ENCODE results near the gene SLCO4A1. TPM values are rescaled to one million over a fixed set of nuclear protein-coding genes. Genes with fewer than 3 reads are reported as not detected.

Gene SLCO4A1
- total and polyA plus RNA-seq, 2 experiments from 2014 or later = 25.8 to 99.0 TPM

GRCh38 chr20:62614085-62614960 is 28.0 kb upstream of the SLCO4A1 start:
- Histone ChIP-seq H4K20me1 (ENCODE audit: insufficient read depth, poor library complexity, severe bottlenecking) (no peaks in the 10 kb centered on the region), H3K27ac (no peak overlapping the region), H3K9me2 (replicated peaks; ENCODE audit: insufficient read depth) (no peaks in the 10 kb centered on the region), H3K4me2 (no peak overlapping the region), H3K27me3 (no peaks in the 10 kb centered on the region), H3K9me3 (ENCODE audit: low read depth) (no peaks in the 10 kb centered on the region), H3K79me2 (no peaks in the 10 kb centered on the region), H2AFZ (no peak overlapping the region), H3K4me1 (ENCODE audit: insufficient read depth) (peaks cover 5% of the 10 kb centered on the region), H3K4me3 (no peak overlapping the region), H3K36me3 (replicated peaks; ENCODE audit: insufficient read depth, low read depth) (no peaks in the 10 kb centered on the region)
- no peak for DNase-seq (ENCODE audit: low spot score)
- TF ChIP-seq EZH2phosphoT487 (IDR thresholded peaks at IDR 0.05; ENCODE audit: low read depth, severe bottlenecking, unreplicated experiment) (no peak), EZH2 (IDR thresholded peaks at IDR 0.05; ENCODE audit: borderline replicate concordance) (no peak), CTCF (IDR thresholded peaks at IDR 0.05; ENCODE audit: poor library complexity) (no peak)
- 83% methylated on average over 36 of the region's 36 CpGs for WGBS (ENCODE audit: low lambda C conversion rate, missing lambda C conversion rate)

- Histone ChIP-seq H3K9me2 (replicated peaks; ENCODE audit: insufficient read depth) (no peaks in the 10 kb centered on the region), H3K36me3 (replicated peaks; ENCODE audit: insufficient read depth, low read depth) (no peaks in the 10 kb centered on the region), H3K4me3 (no peak overlapping the region), H4K20me1 (ENCODE audit: insufficient read depth, poor library complexity, severe bottlenecking) (no peaks in the 10 kb centered on the region), H3K79me2 (no peaks in the 10 kb centered on the region), H3K27ac (no peak overlapping the region), H3K9me3 (ENCODE audit: low read depth) (no peaks in the 10 kb centered on the region), H3K27me3 (no peaks in the 10 kb centered on the region), H3K4me1 (ENCODE audit: insufficient read depth) (peaks cover 5% of the 10 kb centered on the region), H3K4me2 (no peak overlapping the region), H2AFZ (no peak overlapping the region)
- WGBS (ENCODE audit: low lambda C conversion rate, missing lambda C conversion rate) = 93% methylated on average over 34 of the region's 34 CpGs
- DNase-seq (ENCODE audit: low spot score) = no peak
- TF ChIP-seq EZH2 (IDR thresholded peaks at IDR 0.05; ENCODE audit: borderline replicate concordance) (no peak), CTCF (IDR thresholded peaks at IDR 0.05; ENCODE audit: poor library complexity) (no peak), EZH2phosphoT487 (IDR thresholded peaks at IDR 0.05; ENCODE audit: low read depth, severe bottlenecking, unreplicated experiment) (no peak)
These were observed 27.2 kb upstream of the SLCO4A1 start for GRCh38 chr20:62614961-62615680.

GRCh38 chr20:62615750-62616251 is 26.5 kb upstream of the SLCO4A1 start:
- no peaks in the 10 kb centered on the region for H3K9me2 ChIP-seq (replicated peaks; ENCODE audit: insufficient read depth)
- H3K27me3 ChIP-seq = no peaks in the 10 kb centered on the region
- 97% methylated on average over 12 of the region's 12 CpGs for WGBS (ENCODE audit: low lambda C conversion rate, missing lambda C conversion rate)
- no peak overlapping the region for H2AFZ ChIP-seq
- no peak overlapping the region for H3K27ac ChIP-seq
- H3K36me3 ChIP-seq (replicated peaks; ENCODE audit: insufficient read depth, low read depth) = no peaks in the 10 kb centered on the region
- no peak overlapping the region for H3K4me3 ChIP-seq
- no peak overlapping the region for H3K4me2 ChIP-seq
- no peak for DNase-seq (ENCODE audit: low spot score)
- H3K79me2 ChIP-seq = no peaks in the 10 kb centered on the region
- no peaks in the 10 kb centered on the region for H4K20me1 ChIP-seq (ENCODE audit: insufficient read depth, poor library complexity, severe bottlenecking)
- TF ChIP-seq EZH2 (IDR thresholded peaks at IDR 0.05; ENCODE audit: borderline replicate concordance) (no peak), CTCF (IDR thresholded peaks at IDR 0.05; ENCODE audit: poor library complexity) (no peak), EZH2phosphoT487 (IDR thresholded peaks at IDR 0.05; ENCODE audit: low read depth, severe bottlenecking, unreplicated experiment) (no peak)
- no peaks in the 10 kb centered on the region for H3K9me3 ChIP-seq (ENCODE audit: low read depth)
- peaks cover 5% of the 10 kb centered on the region for H3K4me1 ChIP-seq (ENCODE audit: insufficient read depth)
